Muscle of leg (tissue), 11 donors: ENCODE data around the gene CTTN. TPM values are rescaled to one million over a fixed set of nuclear protein-coding genes. Genes with fewer than 3 reads are reported as not detected.
"Not testable (repeated sequence)": the region's sequence is repeated elsewhere in the genome, so short reads cannot be mapped to it uniquely, and the experiment has no call there.

Experiments used
- DNase-seq: peaks from one replicate; pipeline ENCODE4 v3.0.0; 2013
- H3K27ac ChIP-seq: one replicate; pipeline ENCODE4 v1.5.1; 2013; ENCODE audit warnings: mild to moderate bottlenecking, low read length, control low read depth
- H3K27me3 ChIP-seq: one replicate; pipeline ENCODE4 v1.6.1; 2013; ENCODE audit warnings: low read length; ENCODE audit not compliant: control insufficient read depth, insufficient read depth
- H3K36me3 ChIP-seq: one replicate; pipeline ENCODE4 v1.6.1; 2013; ENCODE audit warnings: low read length; ENCODE audit not compliant: control insufficient read depth, insufficient read depth
- H3K4me1 ChIP-seq: one replicate; pipeline ENCODE4 v1.6.1; 2013; ENCODE audit warnings: low read length; ENCODE audit not compliant: control insufficient read depth, insufficient read depth
- H3K4me3 ChIP-seq: one replicate; pipeline ENCODE4 v1.5.1; 2013; ENCODE audit warnings: low read length, control low read depth
- H3K9me3 ChIP-seq: replicated peaks from 2 replicates; pipeline ENCODE4 v1.6.1; 2013; ENCODE audit warnings: low read depth, low read length; ENCODE audit not compliant: control insufficient read depth
- WGBS: methylation state at CpG from one replicate; pipeline ENCODE4 v1.1.5; 2013; ENCODE audit warnings: missing lambda C conversion rate; ENCODE audit not compliant: insufficient coverage; 5-methylcytosine and 5-hydroxymethylcytosine counted together
- polyA plus RNA-seq, 8 donors: library from polyadenylated mRNA; unstranded; fragments of 120-200 nt; gene quantifications; one replicate each; pipeline versions ENCODE4 v1.2.1 to v1.2.3, GENCODE V29; 2013; ENCODE audit warnings: inconsistent platforms in 1 of 8, low replicate concordance in 1 of 8; ENCODE audit not compliant: insufficient read length in 8 of 8, insufficient read depth in 1 of 8
- total RNA-seq: library from RNA; stranded (reverse); fragments of 120-200 nt; gene quantifications from one replicate; pipeline ENCODE4 v1.2.4, GENCODE V29; 2013

The CTTN gene
- total and polyA plus RNA-seq, 9 donors: 78.1 to 126 (median 109) TPM

DNA sequence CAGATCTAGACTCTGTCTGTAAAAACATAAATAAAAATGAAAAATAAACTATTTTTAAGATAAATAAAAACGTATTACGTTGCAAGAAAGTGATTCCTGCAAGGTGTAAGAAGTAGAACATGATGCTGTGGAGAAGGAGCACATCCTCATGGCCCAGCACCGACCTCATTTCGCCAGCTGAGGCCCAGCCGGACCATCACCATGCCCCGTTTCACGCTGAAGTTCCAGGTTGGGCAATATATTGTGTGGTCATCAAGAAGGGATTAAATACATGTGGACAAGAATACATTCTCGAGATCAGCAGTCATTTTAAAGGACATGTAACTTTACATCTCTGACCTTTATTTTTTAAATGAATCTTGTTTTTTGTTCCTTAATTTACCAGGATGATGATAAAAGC lies 20.7 kb upstream of the CTTN start:
- no peak for DNase-seq
- peaks cover 57% of the 10 kb centered on the region for H3K36me3 ChIP-seq

DNA sequence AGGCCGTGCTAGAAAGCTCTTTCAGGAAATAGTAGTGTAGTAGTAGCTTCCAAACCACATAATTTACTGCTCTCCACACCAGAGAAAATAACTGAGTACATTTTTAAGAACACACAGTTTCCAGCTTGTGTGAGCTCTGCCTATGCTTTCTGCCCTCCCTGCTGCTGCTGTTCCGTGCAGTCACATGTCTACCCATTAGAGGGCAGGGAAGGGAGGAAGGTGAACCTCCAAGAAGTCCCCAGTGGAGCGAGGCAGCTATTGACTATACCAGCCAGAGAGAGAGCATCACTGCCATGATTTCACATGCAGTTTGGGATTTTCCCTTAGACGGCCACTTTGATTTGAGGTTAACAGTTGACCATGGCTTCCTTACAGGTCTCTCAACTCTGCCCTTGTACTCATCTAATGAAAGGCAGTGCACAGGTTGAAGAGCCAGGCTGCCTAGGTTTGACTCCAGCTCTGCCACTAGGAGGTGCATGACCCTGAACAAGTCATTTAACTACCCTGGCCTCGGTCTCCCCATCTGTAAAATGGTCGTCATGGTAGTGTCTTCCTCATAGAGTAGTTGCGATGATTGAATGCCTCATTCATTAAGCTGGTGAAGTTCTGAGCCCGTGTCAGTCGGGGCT lies 19.7 kb upstream of the CTTN start:
- Histone ChIP-seq H3K27ac (no peak overlapping the region), H3K9me3 (no peaks in the 10 kb centered on the region), H3K4me3 (no peak overlapping the region), H3K4me1 (no peaks in the 10 kb centered on the region), H3K27me3 (no peaks in the 10 kb centered on the region), H3K36me3 (peaks cover 49% of the 10 kb centered on the region)
- DNase-seq: no peak
- WGBS: 83% methylated on average over 5 of the region's 9 CpGs

More for the DNA sequence above, 20.7 kb upstream of the CTTN start:
- WGBS: 93% methylated on average over 6 of the region's 8 CpGs
- H3K4me3 ChIP-seq: no peak overlapping the region
- no peak overlapping the region for H3K27ac ChIP-seq
- H3K27me3 ChIP-seq: no peaks in the 10 kb centered on the region
- no peaks in the 10 kb centered on the region for H3K9me3 ChIP-seq
- no peaks in the 10 kb centered on the region for H3K4me1 ChIP-seq

DNA sequence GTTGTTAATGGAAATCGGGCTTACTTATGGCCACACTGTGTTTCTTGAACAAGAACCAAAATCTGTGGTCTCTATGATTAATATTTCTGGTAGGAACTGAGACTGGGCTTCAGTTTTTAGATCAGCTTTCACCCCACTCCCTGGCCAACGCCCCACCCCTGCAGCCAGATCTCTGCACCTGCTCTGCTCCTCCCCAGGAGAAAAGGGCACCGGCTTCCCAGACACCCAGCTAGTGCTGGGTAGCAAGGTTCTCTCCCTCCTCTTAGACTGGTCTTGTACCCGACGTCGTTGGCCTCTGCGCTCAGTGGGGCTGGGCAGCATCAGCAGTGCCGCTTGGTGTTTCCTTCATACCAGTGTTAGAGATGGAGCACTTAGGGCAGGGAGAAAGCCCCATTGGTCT lies 17.0 kb upstream of the CTTN start:
- DNase-seq: no peak
- WGBS: 80% methylated on average over 1 of the region's 8 CpGs
- H3K27me3 ChIP-seq: no peaks in the 10 kb centered on the region
- H3K9me3 ChIP-seq: no peaks in the 10 kb centered on the region
- H3K36me3 ChIP-seq: peaks cover 47% of the 10 kb centered on the region
- no peaks in the 10 kb centered on the region for H3K4me1 ChIP-seq
- no peak overlapping the region for H3K27ac ChIP-seq
- H3K4me3 ChIP-seq: no peak overlapping the region

DNA sequence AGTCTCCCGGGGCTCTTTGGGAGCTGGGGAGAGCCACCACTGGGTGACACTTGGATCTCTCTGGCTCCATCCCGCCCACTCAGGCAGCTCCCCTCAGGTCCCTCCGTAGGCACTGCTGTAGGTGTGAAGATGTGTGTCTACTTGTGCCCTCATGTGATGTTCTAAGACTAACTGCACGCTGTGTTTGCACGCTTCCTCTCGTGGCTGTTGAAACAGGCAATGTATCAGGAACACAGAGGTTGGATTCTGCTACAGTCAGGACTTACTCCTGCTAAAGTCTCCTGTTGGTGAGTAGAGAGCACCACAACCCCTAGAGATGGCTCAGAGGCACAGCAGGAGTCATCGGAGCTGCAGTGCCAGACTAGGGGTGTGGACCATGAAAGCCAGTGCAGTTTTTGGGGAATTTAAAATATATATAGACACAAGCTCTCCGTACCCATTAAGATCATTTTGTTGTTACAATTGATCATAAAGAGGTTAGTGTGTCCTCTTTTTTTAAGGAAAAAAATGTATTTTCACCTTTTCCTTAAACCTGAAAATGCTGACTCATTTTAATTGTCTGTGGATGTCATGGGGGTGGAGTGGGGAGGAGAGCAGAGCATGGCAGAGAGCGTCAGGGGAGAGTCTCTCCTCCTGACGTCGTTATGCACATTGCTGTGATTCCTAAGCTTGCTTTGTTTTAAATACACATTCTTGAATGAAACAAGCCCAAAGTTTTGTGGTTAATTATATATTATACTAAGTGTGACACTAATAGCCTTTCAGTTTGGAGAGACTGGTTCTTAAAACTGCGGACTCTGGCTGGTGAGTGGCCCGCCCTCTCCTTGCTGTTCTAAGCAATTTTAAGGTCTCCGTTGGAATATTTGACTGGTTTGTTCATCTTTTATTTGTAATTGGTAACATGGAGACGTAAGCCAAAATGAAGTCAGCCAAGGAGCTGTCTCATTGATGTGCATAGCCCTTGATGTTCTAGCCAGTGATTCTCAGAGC lies 16.2 kb upstream of the CTTN start:
- 78% methylated on average over 7 of the region's 15 CpGs for WGBS
- Histone ChIP-seq H3K9me3 (no peaks in the 10 kb centered on the region), H3K4me1 (no peaks in the 10 kb centered on the region), H3K4me3 (no peak overlapping the region), H3K27me3 (no peaks in the 10 kb centered on the region), H3K36me3 (peaks cover 41% of the 10 kb centered on the region), H3K27ac (peak overlapping the region; percentile 13)
- peak; percentile 76 for DNase-seq

DNA sequence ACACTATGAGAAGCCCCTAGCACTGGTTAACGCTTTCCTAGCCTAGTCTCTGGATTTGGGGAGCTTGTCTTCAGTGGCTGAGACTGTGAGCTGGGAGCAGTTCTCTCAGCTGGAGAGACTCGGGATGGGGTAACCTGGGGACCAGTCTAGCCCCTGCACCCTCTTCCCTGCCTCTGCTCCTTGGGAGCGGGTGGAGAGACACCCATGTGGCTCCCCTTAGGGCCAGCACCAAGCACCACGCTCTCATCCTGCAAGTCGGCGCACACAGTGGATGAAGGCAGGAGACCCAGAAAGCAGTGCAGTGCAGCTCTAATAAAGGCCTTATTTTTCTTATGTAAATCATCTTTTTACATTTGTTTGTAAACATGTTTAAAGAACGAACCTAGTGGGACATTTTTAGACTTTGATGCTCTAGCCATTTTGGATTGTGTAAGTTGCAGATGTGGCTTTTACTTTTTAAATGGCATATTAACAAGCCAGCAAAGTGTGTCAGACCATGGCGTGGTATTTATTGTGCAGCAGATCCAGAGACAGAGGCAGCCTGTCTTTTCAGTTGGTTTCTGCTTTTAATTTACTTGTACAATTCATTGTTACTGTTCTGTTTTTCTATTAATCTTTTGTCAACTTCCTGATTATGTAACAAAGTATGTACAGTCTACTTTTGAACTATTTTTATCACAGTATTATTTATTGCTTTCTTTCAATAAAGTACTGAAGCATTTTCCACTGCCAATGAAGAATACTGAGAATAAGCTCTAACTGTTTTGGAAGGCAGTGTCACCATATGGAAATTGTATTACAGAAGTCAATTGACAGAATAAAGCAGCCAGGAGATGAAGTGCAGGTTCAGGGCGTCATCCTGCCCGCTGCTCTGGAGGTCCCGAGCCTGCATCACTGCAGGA lies 14.4 kb upstream of the CTTN start:
- 55% methylated on average over 4 of the region's 11 CpGs for WGBS
- peaks cover 27% of the 10 kb centered on the region for H3K36me3 ChIP-seq

DNA sequence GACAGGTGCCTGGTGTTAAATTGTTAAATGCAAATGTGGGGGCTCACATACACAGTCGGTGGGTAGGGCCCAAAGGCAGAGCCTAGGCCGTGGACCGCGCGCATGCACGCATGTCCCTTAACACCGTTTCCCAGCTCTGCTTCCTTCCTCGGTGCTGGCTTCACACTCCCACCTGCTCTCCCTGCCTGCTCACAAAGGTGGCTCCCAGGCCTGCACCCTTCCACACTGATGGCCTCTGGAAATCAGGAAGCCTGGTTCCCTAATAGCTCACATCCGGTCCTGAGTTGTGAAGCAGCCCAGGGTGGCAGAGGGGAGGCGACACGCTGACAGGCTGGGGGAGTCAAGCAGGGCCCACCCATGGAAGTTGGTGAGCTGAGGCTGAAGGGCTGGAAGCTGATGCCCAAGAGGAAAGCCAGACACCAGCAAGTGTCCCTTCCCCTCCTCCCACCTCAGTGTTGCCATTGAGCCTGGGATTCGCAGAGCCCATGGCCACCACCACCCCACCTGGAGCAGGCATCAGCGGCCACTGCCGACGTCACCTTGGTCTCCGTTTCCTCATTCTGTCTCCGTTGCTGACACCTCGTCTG lies 13.7 kb upstream of the CTTN start:
- Histone ChIP-seq H3K27ac (peak overlapping the region; percentile 29), H3K4me1 (no peaks in the 10 kb centered on the region), H3K36me3 (peaks cover 22% of the 10 kb centered on the region), H3K4me3 (no peak overlapping the region), H3K9me3 (no peaks in the 10 kb centered on the region), H3K27me3 (no peaks in the 10 kb centered on the region)
- 67% methylated on average over 15 of the region's 18 CpGs for WGBS
- no peak for DNase-seq

More for the DNA sequence above, 14.4 kb upstream of the CTTN start:
- Histone ChIP-seq H3K4me1 (no peaks in the 10 kb centered on the region), H3K4me3 (no peak overlapping the region), H3K9me3 (no peaks in the 10 kb centered on the region), H3K27me3 (no peaks in the 10 kb centered on the region), H3K27ac (peak overlapping the region; percentile 1)
- DNase-seq: peak; percentile 82

DNA sequence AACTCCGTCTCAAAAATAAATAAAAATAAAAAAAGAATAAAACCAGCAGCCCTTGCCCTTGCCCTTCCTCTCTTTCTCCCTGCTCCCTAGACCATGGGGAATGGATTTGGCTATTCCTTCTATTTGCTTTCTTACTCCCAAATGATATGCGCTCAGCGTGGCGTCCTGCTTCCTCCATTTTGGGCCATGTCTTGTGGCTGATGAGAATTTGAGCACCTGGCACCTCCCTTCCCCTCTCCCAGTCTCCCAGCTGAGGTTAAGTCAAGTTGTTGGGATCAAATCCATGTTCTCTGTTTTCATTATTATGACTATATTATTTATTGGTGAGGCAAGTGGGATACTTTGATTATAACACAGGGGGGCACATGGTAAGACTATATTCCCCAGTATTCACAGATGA lies 10.8 kb upstream of the CTTN start:
- H3K4me3 ChIP-seq: no peak overlapping the region
- no peaks in the 10 kb centered on the region for H3K4me1 ChIP-seq
- 83% methylated on average over 3 of the region's 4 CpGs for WGBS
- H3K27ac ChIP-seq: no peak overlapping the region
- H3K9me3 ChIP-seq: no peaks in the 10 kb centered on the region
- no peaks in the 10 kb centered on the region for H3K27me3 ChIP-seq
- H3K36me3 ChIP-seq: peaks cover 19% of the 10 kb centered on the region
- DNase-seq: no peak

DNA sequence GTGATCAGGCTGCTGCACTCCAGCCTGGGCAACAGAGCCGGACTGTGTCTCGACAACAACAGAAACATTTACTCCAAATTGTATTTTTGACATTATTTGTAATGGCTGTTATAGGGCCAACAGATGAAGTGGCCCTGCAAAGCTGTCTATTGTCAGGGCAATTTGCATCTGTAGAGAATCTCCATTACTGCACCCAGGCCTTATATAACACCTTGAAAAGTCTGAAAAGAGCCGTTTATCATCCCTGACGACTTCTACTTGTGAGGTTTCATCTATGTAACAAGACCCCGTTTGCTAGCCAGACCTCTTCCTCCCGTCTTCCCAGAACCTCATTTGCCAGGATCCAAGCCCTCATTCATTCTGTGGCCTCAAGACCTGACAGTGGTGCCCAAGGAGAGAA lies 9.1 kb upstream of the CTTN start:
- no peak overlapping the region for H3K27ac ChIP-seq
- H3K36me3 ChIP-seq: peaks cover 19% of the 10 kb centered on the region
- H3K9me3 ChIP-seq: no peaks in the 10 kb centered on the region
- 52% methylated on average over 3 of the region's 6 CpGs for WGBS
- no peaks in the 10 kb centered on the region for H3K27me3 ChIP-seq
- no peak overlapping the region for H3K4me3 ChIP-seq
- no peak for DNase-seq
- no peaks in the 10 kb centered on the region for H3K4me1 ChIP-seq

DNA sequence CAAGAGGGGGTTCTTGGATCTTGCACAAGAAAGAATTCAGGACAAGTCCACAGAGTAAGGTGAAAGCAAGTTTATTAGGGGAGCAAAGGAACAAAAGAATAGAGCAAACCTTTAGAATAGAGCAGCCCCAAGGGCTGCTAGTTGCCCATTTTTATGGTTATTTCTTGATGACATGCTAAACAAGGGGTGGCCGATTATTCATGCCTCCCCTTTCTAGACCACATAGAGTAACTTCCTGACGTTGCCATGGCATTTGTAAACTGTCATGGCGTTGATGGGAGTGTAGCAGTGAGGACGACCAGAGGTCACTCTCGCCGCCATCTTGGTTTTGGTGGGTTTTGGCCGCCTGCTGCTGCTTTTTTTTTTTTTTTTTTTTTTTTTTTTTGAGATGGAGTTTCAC lies 7.4 kb upstream of the CTTN start:
- H3K36me3 ChIP-seq: peaks cover 17% of the 10 kb centered on the region
- H3K27ac ChIP-seq, H3K9me3 ChIP-seq, DNase-seq, H3K4me1 ChIP-seq, H3K4me3 ChIP-seq, H3K27me3 ChIP-seq: not testable (repeated sequence)
- no CpG with 5 or more reads among the region's 7 CpGs for WGBS
